ENCODE results near the gene FAM107B.

DNA sequence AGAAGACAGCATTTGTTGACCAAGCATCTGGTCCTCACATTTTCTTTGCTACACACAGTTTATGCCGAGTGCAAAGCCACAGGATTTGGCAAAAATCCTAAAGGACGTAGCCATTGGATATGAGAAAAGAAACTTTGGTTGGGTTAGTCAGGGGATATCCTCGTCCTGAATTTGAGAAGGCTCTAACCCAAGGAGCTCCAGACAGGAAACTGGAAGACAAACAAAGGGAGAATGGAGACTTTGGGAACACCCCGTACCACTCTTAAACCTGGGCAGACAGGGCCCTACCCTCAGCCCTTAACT is 297.3 kb downstream of the FAM107B start:
- TF ChIP-seq, protein P1, sequence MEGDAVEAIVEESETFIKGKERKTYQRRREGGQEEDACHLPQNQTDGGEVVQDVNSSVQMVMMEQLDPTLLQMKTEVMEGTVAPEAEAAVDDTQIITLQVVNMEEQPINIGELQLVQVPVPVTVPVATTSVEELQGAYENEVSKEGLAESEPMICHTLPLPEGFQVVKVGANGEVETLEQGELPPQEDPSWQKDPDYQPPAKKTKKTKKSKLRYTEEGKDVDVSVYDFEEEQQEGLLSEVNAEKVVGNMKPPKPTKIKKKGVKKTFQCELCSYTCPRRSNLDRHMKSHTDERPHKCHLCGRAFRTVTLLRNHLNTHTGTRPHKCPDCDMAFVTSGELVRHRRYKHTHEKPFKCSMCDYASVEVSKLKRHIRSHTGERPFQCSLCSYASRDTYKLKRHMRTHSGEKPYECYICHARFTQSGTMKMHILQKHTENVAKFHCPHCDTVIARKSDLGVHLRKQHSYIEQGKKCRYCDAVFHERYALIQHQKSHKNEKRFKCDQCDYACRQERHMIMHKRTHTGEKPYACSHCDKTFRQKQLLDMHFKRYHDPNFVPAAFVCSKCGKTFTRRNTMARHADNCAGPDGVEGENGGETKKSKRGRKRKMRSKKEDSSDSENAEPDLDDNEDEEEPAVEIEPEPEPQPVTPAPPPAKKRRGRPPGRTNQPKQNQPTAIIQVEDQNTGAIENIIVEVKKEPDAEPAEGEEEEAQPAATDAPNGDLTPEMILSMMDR (conservative IDR thresholded peaks at IDR 0.05; ENCODE audit: low read depth, low read length) = no peak
- no peak for TF ChIP-seq EZH2 (IDR thresholded peaks at IDR 0.05; ENCODE audit: borderline replicate concordance, low read depth, low read length, poor library complexity, severe bottlenecking)
